Vagina (tissue), 2 donors: ENCODE data around the gene FNDC3A.

Experiments used
- POLR2A ChIP-seq, 2 donors: fragments of 450-650 bp; IDR thresholded peaks; one replicate each; pipeline ENCODE4 v1.6.1; 2017; ENCODE audit warnings: antibody characterized with exemption in 2 of 2, mild to moderate bottlenecking in 2 of 2, moderate library complexity in 2 of 2
- POLR2AphosphoS5 ChIP-seq, 2 donors: sonication (generic); formaldehyde crosslinking; IDR thresholded peaks; one replicate each; pipeline ENCODE4 v1.9.0; 2017; ENCODE audit warnings: antibody characterized with exemption in 2 of 2, mild to moderate bottlenecking in 2 of 2, low read depth in 1 of 2; ENCODE audit not compliant: insufficient read depth in 1 of 2
- TF ChIP-seq, protein P1 (sequence below), 3 experiments: fragments of 450-650 bp in 2 of 3; fragments of 200-600 bp in 1 of 3; sonication (generic) in 1 of 3; IDR thresholded peaks; one replicate each; pipeline ENCODE4 v1.5.1; 2017 to 2019; ENCODE audit warnings: antibody characterized with exemption in 3 of 3, mild to moderate bottlenecking in 2 of 3, moderate library complexity in 2 of 3

- no peak for TF ChIP-seq POLR2A (IDR thresholded peaks at IDR 0.05)
- TF ChIP-seq, protein P1, sequence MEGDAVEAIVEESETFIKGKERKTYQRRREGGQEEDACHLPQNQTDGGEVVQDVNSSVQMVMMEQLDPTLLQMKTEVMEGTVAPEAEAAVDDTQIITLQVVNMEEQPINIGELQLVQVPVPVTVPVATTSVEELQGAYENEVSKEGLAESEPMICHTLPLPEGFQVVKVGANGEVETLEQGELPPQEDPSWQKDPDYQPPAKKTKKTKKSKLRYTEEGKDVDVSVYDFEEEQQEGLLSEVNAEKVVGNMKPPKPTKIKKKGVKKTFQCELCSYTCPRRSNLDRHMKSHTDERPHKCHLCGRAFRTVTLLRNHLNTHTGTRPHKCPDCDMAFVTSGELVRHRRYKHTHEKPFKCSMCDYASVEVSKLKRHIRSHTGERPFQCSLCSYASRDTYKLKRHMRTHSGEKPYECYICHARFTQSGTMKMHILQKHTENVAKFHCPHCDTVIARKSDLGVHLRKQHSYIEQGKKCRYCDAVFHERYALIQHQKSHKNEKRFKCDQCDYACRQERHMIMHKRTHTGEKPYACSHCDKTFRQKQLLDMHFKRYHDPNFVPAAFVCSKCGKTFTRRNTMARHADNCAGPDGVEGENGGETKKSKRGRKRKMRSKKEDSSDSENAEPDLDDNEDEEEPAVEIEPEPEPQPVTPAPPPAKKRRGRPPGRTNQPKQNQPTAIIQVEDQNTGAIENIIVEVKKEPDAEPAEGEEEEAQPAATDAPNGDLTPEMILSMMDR (IDR thresholded peaks at IDR 0.05): no peak
- no peak for TF ChIP-seq POLR2AphosphoS5 (IDR thresholded peaks at IDR 0.05; ENCODE audit: insufficient read depth in 1 of 2, low read depth in 1 of 2)
Measured at GRCh38 chr13:49053906-49054305, 78.2 kb downstream of the FNDC3A start.
